Neural progenitor cell (in vitro differentiated cells): ENCODE measurements around the gene CNOT11.

Source experiments
- EZH2 ChIP-seq: fragments of 200-600 bp; sonication (generic); IDR thresholded peaks from 2 replicates; pipeline ENCODE4 v1.6.1; 2017; ENCODE audit warnings: antibody characterized with exemption, mild to moderate bottlenecking, moderate library complexity
- EZH2phosphoT487 ChIP-seq: fragments of 200-600 bp; sonication (generic); IDR thresholded peaks from 2 replicates; pipeline ENCODE4 v1.6.1; 2017; ENCODE audit warnings: antibody characterized with exemption
- TF ChIP-seq, protein P1 (sequence below): fragments of 200-600 bp; sonication (generic); IDR thresholded peaks from 2 replicates; pipeline ENCODE4 v1.5.1; 2017; ENCODE audit warnings: antibody characterized with exemption, mild to moderate bottlenecking

DNA sequence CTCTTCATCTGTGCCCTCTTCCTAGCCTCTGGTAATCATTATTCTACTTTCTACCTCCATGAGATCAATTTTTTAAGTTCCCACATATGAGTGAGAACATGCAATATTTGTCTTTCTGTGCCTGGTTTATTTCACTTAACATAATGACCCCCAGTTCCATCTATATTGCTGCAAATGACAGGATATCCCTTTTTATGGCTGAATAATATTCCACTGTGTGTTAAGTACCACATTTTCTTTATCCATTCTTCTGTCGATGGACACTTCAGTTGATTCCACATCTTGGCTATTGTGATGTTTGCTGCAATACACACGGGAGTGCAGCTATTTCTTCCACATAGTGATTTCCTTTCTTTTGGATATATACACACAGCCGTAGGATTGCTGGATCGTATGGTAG is 43.9 kb upstream of the CNOT11 start:
- TF ChIP-seq, protein P1, sequence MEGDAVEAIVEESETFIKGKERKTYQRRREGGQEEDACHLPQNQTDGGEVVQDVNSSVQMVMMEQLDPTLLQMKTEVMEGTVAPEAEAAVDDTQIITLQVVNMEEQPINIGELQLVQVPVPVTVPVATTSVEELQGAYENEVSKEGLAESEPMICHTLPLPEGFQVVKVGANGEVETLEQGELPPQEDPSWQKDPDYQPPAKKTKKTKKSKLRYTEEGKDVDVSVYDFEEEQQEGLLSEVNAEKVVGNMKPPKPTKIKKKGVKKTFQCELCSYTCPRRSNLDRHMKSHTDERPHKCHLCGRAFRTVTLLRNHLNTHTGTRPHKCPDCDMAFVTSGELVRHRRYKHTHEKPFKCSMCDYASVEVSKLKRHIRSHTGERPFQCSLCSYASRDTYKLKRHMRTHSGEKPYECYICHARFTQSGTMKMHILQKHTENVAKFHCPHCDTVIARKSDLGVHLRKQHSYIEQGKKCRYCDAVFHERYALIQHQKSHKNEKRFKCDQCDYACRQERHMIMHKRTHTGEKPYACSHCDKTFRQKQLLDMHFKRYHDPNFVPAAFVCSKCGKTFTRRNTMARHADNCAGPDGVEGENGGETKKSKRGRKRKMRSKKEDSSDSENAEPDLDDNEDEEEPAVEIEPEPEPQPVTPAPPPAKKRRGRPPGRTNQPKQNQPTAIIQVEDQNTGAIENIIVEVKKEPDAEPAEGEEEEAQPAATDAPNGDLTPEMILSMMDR, result no peak
- no peak for TF ChIP-seq EZH2
- TF ChIP-seq EZH2phosphoT487, result no peak
